HG03460 (cell line): ENCODE measurements around the gene MARCHF3.
A peak's percentile ranks its signal among the peaks of the same experiment; 100 is the strongest.
"Not testable (repeated sequence)": the region's sequence is repeated elsewhere in the genome, so short reads cannot be mapped to it uniquely, and the experiment has no call there.

ENCODE experiments used
- ATAC-seq: cut with Tn5 transposase; IDR thresholded peaks from one replicate; pipeline ENCODE4 v1.9.1; 2021; ENCODE audit not compliant: unreplicated experiment

Gene MARCHF3

DNA sequence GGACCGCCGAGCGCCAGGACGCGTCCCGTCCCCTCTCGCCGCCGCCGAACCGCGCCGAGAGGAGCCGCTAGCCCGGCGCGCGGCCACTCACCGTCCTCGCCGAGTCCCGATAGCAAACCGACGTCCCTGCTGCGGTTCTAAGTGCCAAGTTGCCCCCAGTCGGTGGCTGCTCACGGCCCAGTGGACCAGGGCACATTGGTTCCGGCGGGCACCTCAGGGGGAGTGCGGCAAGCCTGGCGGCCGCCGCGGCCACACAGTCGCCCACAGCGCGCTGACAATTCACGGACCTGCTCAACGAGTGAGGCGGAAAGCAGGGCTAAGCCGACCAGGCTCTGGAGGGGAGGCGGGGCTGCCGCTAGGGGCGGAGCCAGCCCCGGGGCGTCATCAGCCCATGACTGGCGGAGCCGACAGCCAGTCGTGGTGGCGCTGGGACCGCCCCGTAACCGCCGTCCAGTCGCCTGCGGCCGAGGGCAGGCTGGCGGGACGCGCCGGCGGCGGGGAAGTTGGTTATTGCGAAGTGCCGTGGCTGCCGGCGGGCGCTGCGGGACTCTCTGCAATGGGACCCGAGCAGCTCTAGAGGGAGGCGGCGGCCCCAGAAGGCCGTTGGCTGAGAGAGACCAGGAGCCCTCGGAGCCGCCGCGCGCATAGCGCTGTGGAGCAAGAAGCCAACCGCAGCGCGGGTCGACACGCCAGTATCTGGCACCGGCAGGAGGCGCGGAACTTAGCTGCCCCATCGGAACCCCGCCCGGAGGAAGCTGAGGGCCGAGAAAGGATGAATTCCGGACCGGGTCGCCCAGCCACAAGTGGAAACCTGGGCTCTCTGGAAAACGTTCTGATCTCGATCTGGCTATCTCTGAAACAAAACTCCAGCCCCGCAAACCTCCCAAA lies at the start of gene MARCHF3:
TSS of gene MARCHF3 (minus strand) at position 300 of the 888 bp plus-strand sequence. CDS start 112,387 bp downstream, outside the sequence.
- ATAC-seq: peak; percentile 95

GRCh38 chr5:127079994-127080491 lies 49.7 kb upstream of the MARCHF3 start:
- ATAC-seq: no peak

DNA sequence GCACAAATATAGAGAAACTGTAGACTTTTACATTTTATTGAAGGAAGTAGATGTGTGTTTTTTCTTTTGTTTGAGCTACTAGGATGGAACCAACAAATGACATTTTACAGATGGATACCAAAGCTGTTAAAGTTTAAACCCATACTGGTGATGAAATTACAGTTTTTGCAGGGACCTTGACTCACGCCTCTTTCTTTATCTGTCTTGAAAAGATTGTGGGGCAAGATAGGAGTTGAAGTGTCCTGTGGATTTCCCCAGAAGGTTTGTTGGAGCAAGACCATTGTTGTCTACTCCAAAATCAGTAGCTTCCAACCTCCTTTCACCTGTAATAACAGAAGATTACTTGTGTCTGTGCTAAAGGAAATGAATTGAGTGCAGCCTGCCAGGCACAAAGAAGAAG lies 47.0 kb upstream of the MARCHF3 start:
- no peak for ATAC-seq

GRCh38 chr5:127076315-127077129 lies 46.2 kb upstream of the MARCHF3 start:
- ATAC-seq: no peak

DNA sequence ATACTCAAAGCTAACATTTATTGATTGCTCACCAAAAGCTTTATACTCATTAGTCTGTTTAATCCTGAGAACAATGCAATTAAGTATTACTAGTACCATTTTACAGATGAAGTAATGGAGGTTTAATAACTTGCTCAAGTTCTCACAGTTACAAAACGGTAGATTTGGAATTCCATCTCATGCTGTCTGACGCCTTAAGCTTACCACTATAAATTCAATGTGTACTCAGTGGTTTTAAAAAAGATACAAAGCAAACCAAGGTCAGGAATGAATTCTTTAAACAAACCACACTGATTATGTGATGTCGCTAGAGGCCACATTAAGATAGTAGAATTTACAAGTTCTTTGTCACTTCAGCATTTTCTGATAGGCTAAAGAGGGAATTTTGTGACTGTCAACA lies 44.1 kb upstream of the MARCHF3 start:
- no peak for ATAC-seq

GRCh38 chr5:127072861-127073846 lies 42.8 kb upstream of the MARCHF3 start, which contains the start of gene C5orf63:
Gene C5orf63, minus strand, starts transcription at chr5:127073502. Its CDS starts 14,507 bp downstream, at chr5:127058995.
- peak; percentile 98 for ATAC-seq

- ATAC-seq: no peak
Observed at GRCh38 chr5:127070243-127070642, 39.9 kb upstream of the MARCHF3 start.

GRCh38 chr5:127068493-127069214 lies 38.3 kb upstream of the MARCHF3 start:
- no peak for ATAC-seq

GRCh38 chr5:127066721-127067120 lies 36.4 kb upstream of the MARCHF3 start:
- ATAC-seq: no peak

- no peak for ATAC-seq
Observed at GRCh38 chr5:127064253-127064840, 34.0 kb upstream of the MARCHF3 start.

DNA sequence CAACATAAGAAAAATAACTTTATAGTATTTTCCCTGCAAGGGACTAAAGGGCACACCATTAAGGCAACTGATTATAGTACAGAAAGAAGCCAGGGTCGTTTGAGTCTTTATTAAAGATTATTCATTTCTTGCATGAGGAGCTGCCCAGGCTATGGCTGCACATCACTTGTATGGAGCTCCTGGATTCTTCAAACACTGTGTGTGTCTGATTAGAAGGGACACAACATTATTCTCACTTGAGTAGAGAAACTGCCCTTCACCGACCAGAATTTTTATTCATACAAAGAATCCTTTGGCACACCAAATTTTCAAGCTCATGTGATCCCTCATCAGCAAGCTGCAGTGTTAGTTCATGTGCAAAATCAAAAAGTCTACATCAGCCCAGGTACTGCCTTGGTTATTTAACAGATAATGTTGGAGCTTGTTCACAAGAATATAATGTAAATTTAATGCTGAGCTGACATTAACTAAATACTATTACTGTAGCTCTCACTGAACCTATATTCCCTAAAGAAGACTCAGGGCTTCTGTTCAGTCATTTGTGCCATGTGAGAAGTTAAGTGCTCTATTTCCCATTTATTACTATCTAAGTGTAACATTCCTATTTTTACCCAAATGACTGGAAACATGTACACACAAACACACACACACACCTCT lies 33.0 kb upstream of the MARCHF3 start:
- ATAC-seq: no peak

- ATAC-seq: no peak
Observed at GRCh38 chr5:127061956-127062355, 31.6 kb upstream of the MARCHF3 start.

- ATAC-seq: no peak
Observed at GRCh38 chr5:127061537-127061936, 31.2 kb upstream of the MARCHF3 start.

- no peak for ATAC-seq
Observed at GRCh38 chr5:127060470-127060985, 30.2 kb upstream of the MARCHF3 start.

- no peak for ATAC-seq
Observed at GRCh38 chr5:127056896-127057295, 26.5 kb upstream of the MARCHF3 start.

GRCh38 chr5:127055880-127056653 lies 25.7 kb upstream of the MARCHF3 start:
- ATAC-seq: no peak

GRCh38 chr5:127053551-127053950 lies 23.2 kb upstream of the MARCHF3 start:
- ATAC-seq: not testable (repeated sequence)

- ATAC-seq: no peak
Observed at GRCh38 chr5:127053049-127053448, 22.7 kb upstream of the MARCHF3 start.
